Measurements from ENCODE around the gene CIZ1.

Gene CIZ1

DNA sequence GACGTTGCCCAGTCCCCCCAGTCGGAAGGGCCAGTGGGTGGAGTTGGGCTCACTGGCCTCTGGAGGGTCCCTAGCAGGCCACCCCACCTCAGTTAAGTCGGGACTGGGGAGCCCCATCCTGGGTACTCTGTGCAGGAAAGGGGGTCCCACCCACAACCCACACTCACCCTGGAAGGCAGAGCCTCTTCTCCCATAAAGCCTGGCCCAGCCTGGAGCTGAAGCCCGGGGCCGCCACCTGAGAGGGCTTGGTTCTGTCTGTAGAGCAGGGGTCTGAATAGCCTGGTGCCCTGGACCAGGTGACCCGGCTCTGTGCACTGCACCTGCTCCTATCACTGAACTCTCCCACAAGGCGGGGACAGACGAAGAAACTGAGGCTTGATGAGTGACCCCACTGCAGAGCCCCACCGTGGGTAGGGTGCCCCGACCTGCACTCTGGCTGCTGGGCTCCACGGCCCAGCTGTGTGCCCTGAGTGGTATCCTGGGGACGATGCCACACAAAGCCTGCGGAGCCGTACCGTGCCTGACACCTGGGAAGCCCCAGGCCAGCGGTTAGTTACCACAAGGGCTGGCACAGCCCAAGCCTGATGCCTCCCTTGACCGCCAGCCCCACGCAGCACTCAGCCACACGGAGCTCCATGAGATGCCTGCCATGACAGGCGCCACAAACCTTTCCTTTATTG, 71.2 kb downstream of the CIZ1 start:
- Histone ChIP-seq H4K20me1 (ENCODE audit: insufficient read depth, low read length, poor library complexity, severe bottlenecking) (peaks cover 5% of the 10 kb centered on the region), H3K4me1 (ENCODE audit: insufficient read depth, low read length, poor library complexity, severe bottlenecking) (peaks cover 2% of the 10 kb centered on the region), H3K36me3 (ENCODE audit: insufficient read depth, low read length) (peaks cover 10% of the 10 kb centered on the region; the same call in 1 of the 2 replicates), H3F3A (ENCODE audit: low read depth) (no peaks in the 10 kb centered on the region), H3K9me3 (ENCODE audit: insufficient read depth, low read depth, low read length) (no peaks in the 10 kb centered on the region), H3K9ac (ENCODE audit: low read depth, low read length, poor library complexity, severe bottlenecking) (no peak overlapping the region), H3K79me2 (ENCODE audit: insufficient read depth, low read length) (peaks cover 10% of the 10 kb centered on the region; the same call in 1 of the 2 replicates), H2AFZ (ENCODE audit: low read length) (no peak overlapping the region), H3K4me2 (ENCODE audit: low read depth, low read length, poor library complexity, severe bottlenecking) (no peak overlapping the region), H3K4me3 (ENCODE audit: low read length, poor library complexity, severe bottlenecking) (no peak overlapping the region), H3K9me2 (replicated peaks; ENCODE audit: low read depth, low read length) (no peaks in the 10 kb centered on the region), H3K27me3 (ENCODE audit: insufficient read depth, low read length, poor library complexity, severe bottlenecking) (no peaks in the 10 kb centered on the region)
- TF ChIP-seq EZH2phosphoT487 (IDR thresholded peaks at IDR 0.05; ENCODE audit: borderline replicate concordance) = no peak
- TF ChIP-seq CTCF (conservative IDR thresholded peaks at IDR 0.05; ENCODE audit: low read length) = no peak

GRCh38 chr9:128118971-128119665, 72.3 kb downstream of the CIZ1 start:
- Histone ChIP-seq H4K20me1 (ENCODE audit: insufficient read depth, low read length, poor library complexity, severe bottlenecking) (no peaks in the 10 kb centered on the region), H3K4me3 (ENCODE audit: low read length, poor library complexity, severe bottlenecking) (no peak overlapping the region), H3K4me2 (ENCODE audit: low read depth, low read length, poor library complexity, severe bottlenecking) (no peak overlapping the region), H3K27me3 (ENCODE audit: insufficient read depth, low read length, poor library complexity, severe bottlenecking) (no peaks in the 10 kb centered on the region), H3K9me2 (replicated peaks; ENCODE audit: low read depth, low read length) (no peaks in the 10 kb centered on the region), H2AFZ (ENCODE audit: low read length) (no peak overlapping the region), H3K4me1 (ENCODE audit: insufficient read depth, low read length, poor library complexity, severe bottlenecking) (no peaks in the 10 kb centered on the region), H3K9me3 (ENCODE audit: insufficient read depth, low read depth, low read length) (no peaks in the 10 kb centered on the region), H3F3A (ENCODE audit: low read depth) (no peaks in the 10 kb centered on the region), H3K9ac (ENCODE audit: low read depth, low read length, poor library complexity, severe bottlenecking) (no peak overlapping the region), H3K79me2 (ENCODE audit: insufficient read depth, low read length) (no peaks in the 10 kb centered on the region), H3K36me3 (ENCODE audit: insufficient read depth, low read length) (peaks cover 10% of the 10 kb centered on the region; the same call in 1 of the 2 replicates)
- no peak for TF ChIP-seq CTCF (conservative IDR thresholded peaks at IDR 0.05; ENCODE audit: low read length)
- TF ChIP-seq EZH2phosphoT487 (IDR thresholded peaks at IDR 0.05; ENCODE audit: borderline replicate concordance) = no peak

GRCh38 chr9:128118472-128118857, 72.9 kb downstream of the CIZ1 start:
- H3K9me3 ChIP-seq (ENCODE audit: insufficient read depth, low read depth, low read length) = no peaks in the 10 kb centered on the region
- H3K4me1 ChIP-seq (ENCODE audit: insufficient read depth, low read length, poor library complexity, severe bottlenecking) = no peaks in the 10 kb centered on the region
- no peaks in the 10 kb centered on the region for H4K20me1 ChIP-seq (ENCODE audit: insufficient read depth, low read length, poor library complexity, severe bottlenecking)
- H3K27me3 ChIP-seq (ENCODE audit: insufficient read depth, low read length, poor library complexity, severe bottlenecking) = no peaks in the 10 kb centered on the region
- H3K36me3 ChIP-seq (ENCODE audit: insufficient read depth, low read length) = peaks cover 10% of the 10 kb centered on the region; the same call in 1 of the 2 replicates
- no peaks in the 10 kb centered on the region for H3K9me2 ChIP-seq (replicated peaks; ENCODE audit: low read depth, low read length)
- H2AFZ ChIP-seq (ENCODE audit: low read length) = no peak overlapping the region
- H3K79me2 ChIP-seq (ENCODE audit: insufficient read depth, low read length) = no peaks in the 10 kb centered on the region
- H3K4me3 ChIP-seq (ENCODE audit: low read length, poor library complexity, severe bottlenecking) = no peak overlapping the region
- H3F3A ChIP-seq (ENCODE audit: low read depth) = no peaks in the 10 kb centered on the region
- no peak overlapping the region for H3K9ac ChIP-seq (ENCODE audit: low read depth, low read length, poor library complexity, severe bottlenecking)
- TF ChIP-seq CTCF (conservative IDR thresholded peaks at IDR 0.05; ENCODE audit: low read length) (no peak), EZH2phosphoT487 (IDR thresholded peaks at IDR 0.05; ENCODE audit: borderline replicate concordance) (no peak)
- H3K4me2 ChIP-seq (ENCODE audit: low read depth, low read length, poor library complexity, severe bottlenecking) = no peak overlapping the region
